Lower leg skin (tissue), 4 donors: ENCODE results near the gene RAP1A. TPM values are rescaled to one million over a fixed set of nuclear protein-coding genes. Genes with fewer than 3 reads are reported as not detected.

ENCODE experiments used
- DNase-seq, 2 donors: peaks; one replicate each; pipeline ENCODE4 v3.0.0-alpha.2; 2019; ENCODE audit warnings: low spot score in 2 of 2
- H3K4me3 ChIP-seq: fragments of 200-600 bp; sonication (generic); 2 replicates; pipeline ENCODE4 v1.5.1; 2017; ENCODE audit warnings: mild to moderate bottlenecking, low read depth; ENCODE audit not compliant: poor library complexity, severe bottlenecking
- CTCF ChIP-seq, 3 donors: fragments of 450-650 bp; IDR thresholded peaks; one replicate each; pipeline ENCODE4 v1.5.1; 2016; ENCODE audit warnings: antibody characterized with exemption in 3 of 3, mild to moderate bottlenecking in 3 of 3, moderate library complexity in 2 of 3
- POLR2A ChIP-seq, 2 donors: fragments of 450-650 bp; IDR thresholded peaks; one replicate each; pipeline ENCODE4 v1.6.1; 2016 to 2017; ENCODE audit warnings: antibody characterized with exemption in 2 of 2, mild to moderate bottlenecking in 1 of 2, moderate library complexity in 1 of 2
- WGBS, 2 donors: methylation state at CpG; one replicate each; pipeline ENCODE4 v1.1.5; 2018; 5-methylcytosine and 5-hydroxymethylcytosine counted together
- intact Hi-C: fragments of 100-400 bp; cut with DNase I; formaldehyde crosslinking; loops from one replicate; pipeline ENCODE4 v1.15.0; 2023; ENCODE audit warnings: low total_unique reads
- total RNA-seq, 4 donors: library from RNA; depleted of rRNA; stranded (reverse); fragments of >200 nt; gene quantifications; one replicate each; pipeline ENCODE4 v1.1.0, GENCODE V29; 2016

Gene RAP1A
- total RNA-seq, 4 donors from 2014 or later: 25.5 to 33.8 (median 31.0) TPM

GRCh38 chr1:111576547-111576946 is 43.0 kb upstream of the RAP1A start:
- TF ChIP-seq CTCF (IDR thresholded peaks at IDR 0.05) (no peak), POLR2A (IDR thresholded peaks at IDR 0.05) (no peak)
- 72 to 81% methylated on average over 7 of the region's 7 CpGs for WGBS, 2 donors
- DNase-seq: no peak
- H3K4me3 ChIP-seq: no peak overlapping the region
- intact Hi-C loops: no loop called here

GRCh38 chr1:111577814-111578213 is 41.8 kb upstream of the RAP1A start:
- H3K4me3 ChIP-seq: no peak overlapping the region
- WGBS, 2 donors: 88 to 89% methylated on average over 2 of the region's 2 CpGs
- intact Hi-C loops: no loop called here
- TF ChIP-seq POLR2A (IDR thresholded peaks at IDR 0.05) (no peak), CTCF (IDR thresholded peaks at IDR 0.05) (no peak)
- no peak for DNase-seq

- intact Hi-C loops: no loop called here
These were observed 38.4 kb upstream of the RAP1A start for GRCh38 chr1:111581166-111581565.

GRCh38 chr1:111582016-111582415 is 37.6 kb upstream of the RAP1A start:
- intact Hi-C loops: no loop called here
- DNase-seq: no peak
- TF ChIP-seq POLR2A (IDR thresholded peaks at IDR 0.05): no peak
- no peak for TF ChIP-seq CTCF (IDR thresholded peaks at IDR 0.05)
- 73 to 74% methylated on average over 1 of the region's 1 CpG for WGBS, 2 donors
- no peak overlapping the region for H3K4me3 ChIP-seq

More at GRCh38 chr1:111581166-111581565, 38.4 kb upstream of the RAP1A start:
- no peak overlapping the region for H3K4me3 ChIP-seq
- 89 to 90% methylated on average over 2 of the region's 2 CpGs for WGBS, 2 donors
- TF ChIP-seq CTCF (IDR thresholded peaks at IDR 0.05): no peak
- no peak for TF ChIP-seq POLR2A (IDR thresholded peaks at IDR 0.05)
- DNase-seq: no peak

GRCh38 chr1:111582644-111583618 is 36.7 kb upstream of the RAP1A start:
- 77 to 89% methylated on average over 8 of the region's 8 CpGs for WGBS, 2 donors
- DNase-seq: no peak
- TF ChIP-seq CTCF (IDR thresholded peaks at IDR 0.05): no peak
- intact Hi-C loops: no loop called here
- no peak overlapping the region for H3K4me3 ChIP-seq
